ENCODE results near the gene CACNA1C. TPM values are rescaled to one million over a fixed set of nuclear protein-coding genes. Genes with fewer than 3 reads are reported as not detected.

Gene CACNA1C
- total RNA-seq, 3 donors from 2014 or later = 2.6 to 11.8 (median 9.5) TPM

- intact Hi-C loops (cut with DNase I; ENCODE audit: low total_unique reads) = no loop called here
These were observed 341.2 kb downstream of the CACNA1C start for GRCh38 chr12:2393996-2394395.

GRCh38 chr12:2395354-2395977, 342.7 kb downstream of the CACNA1C start:
- Histone ChIP-seq H3K4me3 (no peak overlapping the region), H3K27ac (peak overlapping the region in 1 of 2 donors; percentile 80), H3K4me1 (peaks cover 5 to 11% of the 10 kb centered on the region in 2 donors), H3K27me3 (no peaks in the 10 kb centered on the region), H3K36me3 (no peaks in the 10 kb centered on the region), H3K9me3 (no peaks in the 10 kb centered on the region)
- TF ChIP-seq CTCF (IDR thresholded peaks at IDR 0.05) (peak in 2 of 3 donors; percentile 48 to 61), POLR2A (IDR thresholded peaks at IDR 0.05) (no peak), POLR2AphosphoS5 (IDR thresholded peaks at IDR 0.05) (no peak)
- intact Hi-C loops (cut with DNase I; ENCODE audit: low total_unique reads) = no loop called here
- no peak for DNase-seq (ENCODE audit: low spot score in 2 of 2)

More at GRCh38 chr12:2393996-2394395, 341.2 kb downstream of the CACNA1C start:
- H3K4me1 ChIP-seq = peaks cover 5 to 11% of the 10 kb centered on the region in 2 donors
- H3K36me3 ChIP-seq = no peaks in the 10 kb centered on the region
- no peaks in the 10 kb centered on the region for H3K27me3 ChIP-seq
- H3K9me3 ChIP-seq = no peaks in the 10 kb centered on the region
- H3K4me3 ChIP-seq = no peak overlapping the region
- no peak overlapping the region for H3K27ac ChIP-seq
- DNase-seq (ENCODE audit: low spot score in 2 of 2) = no peak
- no peak for TF ChIP-seq POLR2AphosphoS5 (IDR thresholded peaks at IDR 0.05)
- no peak for TF ChIP-seq CTCF (IDR thresholded peaks at IDR 0.05)
- no peak for TF ChIP-seq POLR2A (IDR thresholded peaks at IDR 0.05)

GRCh38 chr12:2396448-2396871, 343.7 kb downstream of the CACNA1C start:
- H3K27ac ChIP-seq = peak overlapping the region; percentile 59 to 80
- no peaks in the 10 kb centered on the region for H3K36me3 ChIP-seq
- intact Hi-C loops (cut with DNase I; ENCODE audit: low total_unique reads) = no loop called here

GRCh38 chr12:2397356-2398045, 344.7 kb downstream of the CACNA1C start:
- intact Hi-C loops (cut with DNase I; ENCODE audit: low total_unique reads) = no loop called here
- Histone ChIP-seq H3K4me1 (peaks cover 5 to 11% of the 10 kb centered on the region in 2 donors), H3K27ac (peak overlapping the region in 1 of 2 donors; percentile 80), H3K27me3 (no peaks in the 10 kb centered on the region), H3K36me3 (no peaks in the 10 kb centered on the region), H3K4me3 (no peak overlapping the region), H3K9me3 (no peaks in the 10 kb centered on the region)
- DNase-seq (ENCODE audit: low spot score in 2 of 2) = no peak
- no peak for TF ChIP-seq CTCF (IDR thresholded peaks at IDR 0.05)
- TF ChIP-seq POLR2AphosphoS5 (IDR thresholded peaks at IDR 0.05) = no peak
- no peak for TF ChIP-seq POLR2A (IDR thresholded peaks at IDR 0.05)

More at GRCh38 chr12:2396448-2396871, 343.7 kb downstream of the CACNA1C start:
- peak in 1 of 3 donors; percentile 48 for TF ChIP-seq POLR2AphosphoS5 (IDR thresholded peaks at IDR 0.05)
- no peak for TF ChIP-seq CTCF (IDR thresholded peaks at IDR 0.05)
- no peak for TF ChIP-seq POLR2A (IDR thresholded peaks at IDR 0.05)
- Histone ChIP-seq H3K27me3 (no peaks in the 10 kb centered on the region), H3K4me1 (peaks cover 5 to 11% of the 10 kb centered on the region in 2 donors), H3K9me3 (no peaks in the 10 kb centered on the region), H3K4me3 (no peak overlapping the region)
- DNase-seq (ENCODE audit: low spot score in 2 of 2) = peak in 1 of 2 donors; percentile 71

- no peaks in the 10 kb centered on the region for H3K36me3 ChIP-seq
- intact Hi-C loops (cut with DNase I; ENCODE audit: low total_unique reads) = no loop called here
- no peak for DNase-seq (ENCODE audit: low spot score in 2 of 2)
These were observed 348.3 kb downstream of the CACNA1C start for GRCh38 chr12:2401040-2401439.

More at GRCh38 chr12:2401040-2401439, 348.3 kb downstream of the CACNA1C start:
- Histone ChIP-seq H3K4me3 (no peak overlapping the region), H3K27me3 (no peaks in the 10 kb centered on the region), H3K27ac (no peak overlapping the region), H3K9me3 (no peaks in the 10 kb centered on the region), H3K4me1 (peaks cover 3 to 9% of the 10 kb centered on the region in 2 donors)
- TF ChIP-seq POLR2A (IDR thresholded peaks at IDR 0.05) (no peak), POLR2AphosphoS5 (IDR thresholded peaks at IDR 0.05) (no peak), CTCF (IDR thresholded peaks at IDR 0.05) (no peak)
